ENCODE measurements around the gene SLC9A3.

SLC9A3 gene

GRCh38 chr5:502325-503079 lies 21.7 kb downstream of the SLC9A3 start:
- DNase-seq, result no peak

- DNase-seq, result no peak
Observed at GRCh38 chr5:501831-502184, 22.4 kb downstream of the SLC9A3 start.

- no peak for DNase-seq
Observed at GRCh38 chr5:501105-501830, 23.0 kb downstream of the SLC9A3 start.

GRCh38 chr5:500491-500890 lies 23.8 kb downstream of the SLC9A3 start:
- DNase-seq, result no peak

GRCh38 chr5:499233-500209 lies 24.7 kb downstream of the SLC9A3 start:
- DNase-seq, result no peak

- DNase-seq, result no peak
Observed at GRCh38 chr5:497871-498509, 26.3 kb downstream of the SLC9A3 start.

GRCh38 chr5:497090-497700 lies 27.1 kb downstream of the SLC9A3 start:
- no peak for DNase-seq

GRCh38 chr5:496028-496427 lies 28.2 kb downstream of the SLC9A3 start:
- DNase-seq, result no peak

GRCh38 chr5:494667-495255 lies 29.5 kb downstream of the SLC9A3 start:
- no peak for DNase-seq

GRCh38 chr5:493758-494157 lies 30.5 kb downstream of the SLC9A3 start:
- no peak for DNase-seq

- DNase-seq, result no peak
Observed at GRCh38 chr5:493119-493701, 31.0 kb downstream of the SLC9A3 start.

- DNase-seq, result no peak
Observed at GRCh38 chr5:492314-492893, 31.8 kb downstream of the SLC9A3 start.

- no peak for DNase-seq
Observed at GRCh38 chr5:491856-492155, 32.4 kb downstream of the SLC9A3 start.

GRCh38 chr5:491119-491855 lies 33.0 kb downstream of the SLC9A3 start:
- no peak for DNase-seq

- DNase-seq, result no peak
Observed at GRCh38 chr5:490116-491106, 33.8 kb downstream of the SLC9A3 start.

GRCh38 chr5:489689-490080 lies 34.6 kb downstream of the SLC9A3 start:
- DNase-seq, result no peak

- no peak for DNase-seq
Observed at GRCh38 chr5:488744-489688, 35.2 kb downstream of the SLC9A3 start.

GRCh38 chr5:488241-488640 lies 36.0 kb downstream of the SLC9A3 start:
- DNase-seq, result no peak

Data from activated CD4-positive, alpha-beta T cell treated with anti-CD3 and anti-CD28 coated beads for 4 hours (primary cell).